HEK293 (cell line): ENCODE measurements around the gene CTIF.

ENCODE experiments used
- CTCF ChIA-PET: fragments of 350-600 bp; formaldehyde crosslinking; extraction: SDS; loops from one replicate; lab custom pipeline; 2021; ENCODE audit warnings: antibody characterized with exemption; lab: Yijun Ruan, JAX
- POLR2A ChIA-PET: fragments of 300-600 bp; formaldehyde crosslinking; extraction: SDS; loops from one replicate; lab custom pipeline; 2020; ENCODE audit warnings: antibody characterized with exemption, inconsistent platforms; lab: Yijun Ruan, JAX
- H3K27ac ChIP-seq: fragments of 200-500 bp; sonication (Bioruptor generic); 2 replicates; pipeline ENCODE4 v1.5.1; 2014; ENCODE audit warnings: low read depth, low read length, control low read depth, inconsistent platforms; ENCODE audit errors: extremely low read depth
- H3K36me3 ChIP-seq, 2 experiments: fragments of 200-500 bp in 1 of 2; sonication (Bioruptor generic) in 1 of 2; 1 replicate in 1 of 2; 2 replicates in 1 of 2; pipeline ENCODE4 v1.5.1; 2014 to 2017; ENCODE audit warnings: inconsistent platforms in 2 of 2, low read length in 2 of 2; ENCODE audit not compliant: control insufficient read depth in 2 of 2, insufficient read depth in 1 of 2
- H3K4me1 ChIP-seq: fragments of 200-500 bp; sonication (Bioruptor generic); 2 replicates; pipeline ENCODE4 v1.5.1; 2014; ENCODE audit warnings: mild to moderate bottlenecking, low read length, inconsistent platforms; ENCODE audit not compliant: control insufficient read depth, insufficient read depth
- H3K4me3 ChIP-seq: 2 replicates; pipeline ENCODE4 v1.5.1; 2011; ENCODE audit warnings: low read depth, mild to moderate bottlenecking, control low read depth, low read length, moderate library complexity
- H3K9me3 ChIP-seq: fragments of 200-500 bp; sonication (Bioruptor generic); 2 replicates; pipeline ENCODE4 v1.5.1; 2014; ENCODE audit warnings: low read depth, low read length, inconsistent platforms; ENCODE audit not compliant: control insufficient read depth, insufficient read depth
- BCL11A ChIP-seq: fragments of 450-650 bp; formaldehyde crosslinking; IDR thresholded peaks from 2 replicates; pipeline ENCODE4 v1.5.1; 2016; ENCODE audit warnings: low read depth, missing biosample characterization, missing genetic modification characterization
- GLI2 ChIP-seq: fragments of 450-650 bp; formaldehyde crosslinking; IDR thresholded peaks from 2 replicates; pipeline ENCODE4; 2017; ENCODE audit warnings: missing biosample characterization, missing genetic modification characterization, low read depth, borderline replicate concordance
- PRDM4 ChIP-seq: fragments of 450-650 bp; formaldehyde crosslinking; IDR thresholded peaks from 2 replicates; pipeline ENCODE4 v1.5.1; 2017; ENCODE audit warnings: missing biosample characterization, missing genetic modification characterization
- SETDB1 ChIP-seq: IDR thresholded peaks from one replicate; pipeline ENCODE4 v1.6.1; 2017; ENCODE audit warnings: mild to moderate bottlenecking, low read length, moderate library complexity, mixed read lengths; ENCODE audit not compliant: insufficient read length
- SP3 ChIP-seq: fragments of 450-650 bp; formaldehyde crosslinking; IDR thresholded peaks from 2 replicates; pipeline ENCODE4 v1.5.1; 2016; ENCODE audit warnings: missing biosample characterization, missing genetic modification characterization
- ZFP41 ChIP-seq: fragments of 450-650 bp; formaldehyde crosslinking; IDR thresholded peaks from 2 replicates; pipeline ENCODE4 v1.5.1; 2016; ENCODE audit warnings: missing biosample characterization, missing genetic modification characterization, borderline replicate concordance
- ZFP69B ChIP-seq: fragments of 450-650 bp; formaldehyde crosslinking; IDR thresholded peaks from 2 replicates; pipeline ENCODE4 v1.5.1; 2016; ENCODE audit warnings: missing biosample characterization, missing genetic modification characterization
- ZNF169 ChIP-seq: fragments of 450-650 bp; formaldehyde crosslinking; IDR thresholded peaks from 2 replicates; pipeline ENCODE4 v1.5.1; 2016; ENCODE audit warnings: missing biosample characterization, missing genetic modification characterization
- ZNF266 ChIP-seq: fragments of 450-650 bp; formaldehyde crosslinking; IDR thresholded peaks from 2 replicates; pipeline ENCODE4 v1.5.1; 2016; ENCODE audit warnings: missing biosample characterization, missing genetic modification characterization, low read depth
- ZNF302 ChIP-seq: fragments of 450-650 bp; formaldehyde crosslinking; IDR thresholded peaks from 2 replicates; pipeline ENCODE4 v1.5.1; 2016; ENCODE audit warnings: missing biosample characterization, missing genetic modification characterization, low read depth
- ZNF433 ChIP-seq: fragments of 450-650 bp; formaldehyde crosslinking; IDR thresholded peaks from 2 replicates; pipeline ENCODE4 v1.5.1; 2016; ENCODE audit warnings: missing biosample characterization, missing genetic modification characterization, low read depth
- ZNF501 ChIP-seq: fragments of 450-650 bp; formaldehyde crosslinking; IDR thresholded peaks from 2 replicates; pipeline ENCODE4 v1.5.1; 2016; ENCODE audit warnings: missing biosample characterization, missing genetic modification characterization
- ZNF510 ChIP-seq: fragments of 450-650 bp; formaldehyde crosslinking; IDR thresholded peaks from 2 replicates; pipeline ENCODE4 v1.5.1; 2018; ENCODE audit warnings: mild to moderate bottlenecking, missing genetic modification characterization, missing biosample characterization; ENCODE audit not compliant: insufficient replicate concordance
- ZNF530 ChIP-seq: fragments of 450-650 bp; formaldehyde crosslinking; IDR thresholded peaks from 2 replicates; pipeline ENCODE4 v1.5.1; 2016; ENCODE audit warnings: low read depth, missing biosample characterization, missing genetic modification characterization
- ZNF621 ChIP-seq: fragments of 450-650 bp; formaldehyde crosslinking; IDR thresholded peaks from 2 replicates; pipeline ENCODE4 v1.5.1; 2017; ENCODE audit warnings: missing biosample characterization, missing genetic modification characterization
- ZNF629 ChIP-seq: fragments of 450-650 bp; formaldehyde crosslinking; IDR thresholded peaks from 2 replicates; pipeline ENCODE4 v1.5.1; 2017; ENCODE audit warnings: missing biosample characterization, missing genetic modification characterization
- ZNF639 ChIP-seq: fragments of 450-650 bp; formaldehyde crosslinking; IDR thresholded peaks from 2 replicates; pipeline ENCODE4 v1.5.1; 2016; ENCODE audit warnings: missing biosample characterization, missing genetic modification characterization
- ZNF660 ChIP-seq: fragments of 450-650 bp; IDR thresholded peaks from 2 replicates; pipeline ENCODE4 v1.5.1; 2018; ENCODE audit warnings: missing biosample characterization, mild to moderate bottlenecking, missing genetic modification characterization
- ZNF776 ChIP-seq: fragments of 450-650 bp; formaldehyde crosslinking; IDR thresholded peaks from 2 replicates; pipeline ENCODE4 v1.5.0; 2017; ENCODE audit warnings: missing biosample characterization, missing genetic modification characterization, borderline replicate concordance
- ZNF830 ChIP-seq: fragments of 450-650 bp; IDR thresholded peaks from 2 replicates; pipeline ENCODE4 v1.5.0; 2018; ENCODE audit warnings: missing biosample characterization, missing genetic modification characterization, low read depth, mild to moderate bottlenecking, moderate library complexity
- ZSCAN30 ChIP-seq: fragments of 450-650 bp; IDR thresholded peaks from 2 replicates; pipeline ENCODE4 v1.5.1; 2018; ENCODE audit warnings: missing biosample characterization, mild to moderate bottlenecking, missing genetic modification characterization, moderate library complexity

The CTIF gene

GRCh38 chr18:48843596-48843995, 304.8 kb downstream of the CTIF start:
- CTCF ChIA-PET: interaction anchor here (1.6 kb wide), 1 partner anchor 11 kb away, joined by 5 read pairs; no protein-coding TSS in a partner anchor
- H3K27ac ChIP-seq: no peak overlapping the region
- TF ChIP-seq ZFP41 (tag by site-specific recombination): no peak
- no peak for TF ChIP-seq ZNF530 (tag by site-specific recombination)
- TF ChIP-seq ZNF501 (tag by site-specific recombination): no peak
- TF ChIP-seq ZNF776: no peak
- no peak for TF ChIP-seq SETDB1
- TF ChIP-seq ZNF629: no peak
- no peak for TF ChIP-seq PRDM4
- TF ChIP-seq ZNF639 (tag by site-specific recombination): no peak
- no peak for TF ChIP-seq ZNF433 (tag by site-specific recombination)
- no peak for TF ChIP-seq ZNF169
- TF ChIP-seq, all 188 proteins: peak for 0
- no peaks in the 10 kb centered on the region for H3K36me3 ChIP-seq
- no peaks in the 10 kb centered on the region for H3K9me3 ChIP-seq
- POLR2A ChIA-PET: no interaction called here
- H3K4me1 ChIP-seq: peaks cover 24% of the 10 kb centered on the region
- no peak overlapping the region for H3K4me3 ChIP-seq

GRCh38 chr18:48844271-48844670, 305.4 kb downstream of the CTIF start:
- ChIA-PET POLR2A (no interaction called here), CTCF (interaction anchor here (1.4 to 1.6 kb wide), 2 partner anchors 10 to 12 kb away, joined by 5 to 7 read pairs; no protein-coding TSS in a partner anchor)
- Histone ChIP-seq H3K4me3 (no peak overlapping the region), H3K9me3 (no peaks in the 10 kb centered on the region), H3K4me1 (peaks cover 20% of the 10 kb centered on the region), H3K27ac (no peak overlapping the region), H3K36me3 (no peaks in the 10 kb centered on the region)
- TF ChIP-seq BCL11A (tag by site-specific recombination) (no peak), ZFP69B (tag by site-specific recombination) (no peak), ZNF830 (no peak), ZNF660 (tag by site-specific recombination) (no peak), ZNF266 (tag by site-specific recombination) (no peak), ZNF302 (tag by site-specific recombination) (no peak), ZNF621 (tag by site-specific recombination) (no peak), ZNF776 (no peak), SP3 (tag by site-specific recombination) (no peak), GLI2 (tag by site-specific recombination) (no peak)

- H3K36me3 ChIP-seq: no peaks in the 10 kb centered on the region
- H3K4me3 ChIP-seq: no peak overlapping the region
- no peak overlapping the region for H3K27ac ChIP-seq
- H3K4me1 ChIP-seq: peaks cover 11% of the 10 kb centered on the region
- CTCF ChIA-PET: interaction anchor here (0.6 to 1.4 kb wide), 2 partner anchors 10 to 93 kb away, joined by 3 to 7 read pairs; no protein-coding TSS in a partner anchor
- POLR2A ChIA-PET: no interaction called here
- TF ChIP-seq ZSCAN30 (tag by site-specific recombination) (no peak), ZNF510 (tag by site-specific recombination) (no peak)
- no peaks in the 10 kb centered on the region for H3K9me3 ChIP-seq
These were observed 306.3 kb downstream of the CTIF start for GRCh38 chr18:48845174-48845573.
